ENCODE data around the gene RIPK1. TPM values are rescaled to one million over a fixed set of nuclear protein-coding genes. Genes with fewer than 3 reads are reported as not detected.
A peak's percentile ranks its signal among the peaks of the same experiment; 100 is the strongest.

RIPK1 gene
- total and polyA plus RNA-seq, 9 of the 15 experiments (the other 6 are each of a cell fraction or from before 2014, with no cell fraction given), result 3.8 to 24.9 (median 17.7) TPM

DNA sequence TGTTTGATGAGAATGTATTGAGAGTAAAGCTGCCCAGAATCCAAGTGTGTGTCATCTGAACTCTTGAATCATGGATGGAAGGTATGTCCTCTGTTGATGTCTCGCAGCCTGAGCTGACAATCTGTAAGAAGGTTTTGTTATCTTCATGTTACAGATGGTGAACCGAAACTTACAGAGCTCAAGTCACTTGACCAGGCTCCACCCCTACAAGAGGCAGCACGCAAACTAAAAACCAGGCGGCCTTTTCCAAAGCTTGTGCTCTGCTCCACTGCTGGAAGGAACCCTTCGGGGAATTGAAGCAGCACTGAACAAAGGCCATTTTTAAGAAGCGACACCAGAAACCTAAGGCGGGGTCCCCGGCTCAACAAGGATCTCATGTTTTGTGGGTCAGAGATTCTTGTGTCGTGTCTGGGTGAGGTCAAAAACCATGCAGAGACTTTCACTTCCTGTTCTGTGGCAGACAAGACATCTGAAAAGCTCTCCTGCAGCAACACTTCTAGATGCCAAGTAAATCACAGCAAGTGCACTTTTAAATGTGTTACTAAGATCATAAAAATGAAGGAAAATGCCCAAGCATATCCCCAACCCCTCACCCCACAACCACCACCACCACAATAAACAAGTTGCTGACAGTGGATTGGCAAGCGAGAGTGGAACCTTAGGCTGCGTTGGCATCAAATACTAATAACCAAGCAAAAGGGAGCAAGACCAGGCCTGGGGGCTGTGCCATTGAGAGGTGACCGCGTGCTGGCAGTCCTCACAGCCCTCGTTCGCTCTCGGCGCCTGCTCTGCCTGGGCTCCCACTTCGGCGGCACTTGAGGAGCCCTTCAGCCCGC lies 41.3 kb upstream of the RIPK1 start (continued):
- TF ChIP-seq, protein P1, sequence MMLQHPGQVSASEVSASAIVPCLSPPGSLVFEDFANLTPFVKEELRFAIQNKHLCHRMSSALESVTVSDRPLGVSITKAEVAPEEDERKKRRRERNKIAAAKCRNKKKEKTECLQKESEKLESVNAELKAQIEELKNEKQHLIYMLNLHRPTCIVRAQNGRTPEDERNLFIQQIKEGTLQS (IDR thresholded peaks at IDR 0.05), result peak; percentile 24; the same call in 1 of the 2 replicates
- TF ChIP-seq, protein P1 (CRISPR knock-in tag; conservative IDR thresholded peaks at IDR 0.05), result no peak; the same call in 1 of the 2 replicates
- TF ChIP-seq, protein P2, sequence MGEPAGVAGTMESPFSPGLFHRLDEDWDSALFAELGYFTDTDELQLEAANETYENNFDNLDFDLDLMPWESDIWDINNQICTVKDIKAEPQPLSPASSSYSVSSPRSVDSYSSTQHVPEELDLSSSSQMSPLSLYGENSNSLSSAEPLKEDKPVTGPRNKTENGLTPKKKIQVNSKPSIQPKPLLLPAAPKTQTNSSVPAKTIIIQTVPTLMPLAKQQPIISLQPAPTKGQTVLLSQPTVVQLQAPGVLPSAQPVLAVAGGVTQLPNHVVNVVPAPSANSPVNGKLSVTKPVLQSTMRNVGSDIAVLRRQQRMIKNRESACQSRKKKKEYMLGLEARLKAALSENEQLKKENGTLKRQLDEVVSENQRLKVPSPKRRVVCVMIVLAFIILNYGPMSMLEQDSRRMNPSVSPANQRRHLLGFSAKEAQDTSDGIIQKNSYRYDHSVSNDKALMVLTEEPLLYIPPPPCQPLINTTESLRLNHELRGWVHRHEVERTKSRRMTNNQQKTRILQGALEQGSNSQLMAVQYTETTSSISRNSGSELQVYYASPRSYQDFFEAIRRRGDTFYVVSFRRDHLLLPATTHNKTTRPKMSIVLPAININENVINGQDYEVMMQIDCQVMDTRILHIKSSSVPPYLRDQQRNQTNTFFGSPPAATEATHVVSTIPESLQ (CRISPR knock-in tag; IDR thresholded peaks at IDR 0.05), result no peak
- TF ChIP-seq PTTG1 (tag; IDR thresholded peaks at IDR 0.05; ENCODE audit: low read depth) (0 out of 2 replicates have a peak, but pooled peaks have one; percentile 25), ZNF133 (CRISPR knock-in tag; IDR thresholded peaks at IDR 0.05) (no peak), HCFC1 (IDR thresholded peaks at IDR 0.05; ENCODE audit: low read depth, low read length) (no peak), LCOR (CRISPR knock-in tag; IDR thresholded peaks at IDR 0.05) (0 out of 2 replicates have a peak, but pooled peaks have one; percentile 52), ATF1 (CRISPR knock-in tag; IDR thresholded peaks at IDR 0.05) (no peak), ATF1 (tag; IDR thresholded peaks at IDR 0.05) (peak; percentile 56; the same call in 1 of the 2 replicates), NR2C1 (IDR thresholded peaks at IDR 0.05) (peak; percentile 53; the same call in 1 of the 2 replicates), NR2C1 (tag; IDR thresholded peaks at IDR 0.05) (no peak), MAFF (IDR thresholded peaks at IDR 0.05; ENCODE audit: low read length) (0 out of 2 replicates have a peak, but pooled peaks have one; percentile 1), SRSF1 (IDR thresholded peaks at IDR 0.05; ENCODE audit: low read depth, low read length) (no peak)
- TF ChIP-seq, protein P3, sequence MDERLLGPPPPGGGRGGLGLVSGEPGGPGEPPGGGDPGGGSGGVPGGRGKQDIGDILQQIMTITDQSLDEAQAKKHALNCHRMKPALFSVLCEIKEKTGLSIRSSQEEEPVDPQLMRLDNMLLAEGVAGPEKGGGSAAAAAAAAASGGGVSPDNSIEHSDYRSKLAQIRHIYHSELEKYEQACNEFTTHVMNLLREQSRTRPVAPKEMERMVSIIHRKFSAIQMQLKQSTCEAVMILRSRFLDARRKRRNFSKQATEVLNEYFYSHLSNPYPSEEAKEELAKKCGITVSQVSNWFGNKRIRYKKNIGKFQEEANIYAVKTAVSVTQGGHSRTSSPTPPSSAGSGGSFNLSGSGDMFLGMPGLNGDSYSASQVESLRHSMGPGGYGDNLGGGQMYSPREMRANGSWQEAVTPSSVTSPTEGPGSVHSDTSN (CRISPR knock-in tag; IDR thresholded peaks at IDR 0.05; ENCODE audit: low read depth), result no peak
- TF ChIP-seq, protein P3 (tag; conservative IDR thresholded peaks at IDR 0.05; ENCODE audit: low read depth), result peak; percentile 31
- TF ChIP-seq, protein P4, sequence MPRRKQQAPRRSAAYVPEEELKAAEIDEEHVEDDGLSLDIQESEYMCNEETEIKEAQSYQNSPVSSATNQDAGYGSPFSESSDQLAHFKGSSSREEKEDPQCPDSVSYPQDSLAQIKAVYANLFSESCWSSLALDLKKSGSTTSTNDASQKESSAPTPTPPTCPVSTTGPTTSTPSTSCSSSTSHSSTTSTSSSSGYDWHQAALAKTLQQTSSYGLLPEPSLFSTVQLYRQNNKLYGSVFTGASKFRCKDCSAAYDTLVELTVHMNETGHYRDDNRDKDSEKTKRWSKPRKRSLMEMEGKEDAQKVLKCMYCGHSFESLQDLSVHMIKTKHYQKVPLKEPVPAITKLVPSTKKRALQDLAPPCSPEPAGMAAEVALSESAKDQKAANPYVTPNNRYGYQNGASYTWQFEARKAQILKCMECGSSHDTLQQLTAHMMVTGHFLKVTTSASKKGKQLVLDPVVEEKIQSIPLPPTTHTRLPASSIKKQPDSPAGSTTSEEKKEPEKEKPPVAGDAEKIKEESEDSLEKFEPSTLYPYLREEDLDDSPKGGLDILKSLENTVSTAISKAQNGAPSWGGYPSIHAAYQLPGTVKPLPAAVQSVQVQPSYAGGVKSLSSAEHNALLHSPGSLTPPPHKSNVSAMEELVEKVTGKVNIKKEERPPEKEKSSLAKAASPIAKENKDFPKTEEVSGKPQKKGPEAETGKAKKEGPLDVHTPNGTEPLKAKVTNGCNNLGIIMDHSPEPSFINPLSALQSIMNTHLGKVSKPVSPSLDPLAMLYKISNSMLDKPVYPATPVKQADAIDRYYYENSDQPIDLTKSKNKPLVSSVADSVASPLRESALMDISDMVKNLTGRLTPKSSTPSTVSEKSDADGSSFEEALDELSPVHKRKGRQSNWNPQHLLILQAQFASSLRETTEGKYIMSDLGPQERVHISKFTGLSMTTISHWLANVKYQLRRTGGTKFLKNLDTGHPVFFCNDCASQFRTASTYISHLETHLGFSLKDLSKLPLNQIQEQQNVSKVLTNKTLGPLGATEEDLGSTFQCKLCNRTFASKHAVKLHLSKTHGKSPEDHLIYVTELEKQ (CRISPR knock-in tag; IDR thresholded peaks at IDR 0.05), result no peak
- TF ChIP-seq, protein P5, sequence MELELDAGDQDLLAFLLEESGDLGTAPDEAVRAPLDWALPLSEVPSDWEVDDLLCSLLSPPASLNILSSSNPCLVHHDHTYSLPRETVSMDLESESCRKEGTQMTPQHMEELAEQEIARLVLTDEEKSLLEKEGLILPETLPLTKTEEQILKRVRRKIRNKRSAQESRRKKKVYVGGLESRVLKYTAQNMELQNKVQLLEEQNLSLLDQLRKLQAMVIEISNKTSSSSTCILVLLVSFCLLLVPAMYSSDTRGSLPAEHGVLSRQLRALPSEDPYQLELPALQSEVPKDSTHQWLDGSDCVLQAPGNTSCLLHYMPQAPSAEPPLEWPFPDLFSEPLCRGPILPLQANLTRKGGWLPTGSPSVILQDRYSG (tag; conservative IDR thresholded peaks at IDR 0.05; ENCODE audit: low read depth), result peak; percentile 82; the same call in 1 of the 2 replicates
